BLaER1 treated with 17β-estradiol and CSF1 and Interleukin-3, amounts not matched to agents 10 nM and 100 nM (cell line): ENCODE results near the gene PYHIN1.

Experiments
- H3K27ac ChIP-seq, 11 experiments: shearing (Covaris generic); formaldehyde crosslinking; 2 replicates each; pipeline ENCODE4 v1.8.1; 2022
- H3K27me3 ChIP-seq, 11 experiments: shearing (Covaris generic); formaldehyde crosslinking; 2 replicates each; pipeline ENCODE4 v1.8.1; 2022
- H3K36me3 ChIP-seq, 11 experiments: shearing (Covaris generic); formaldehyde crosslinking; 2 replicates each; pipeline ENCODE4 v1.8.1; 2022
- H3K4me1 ChIP-seq, 10 experiments: shearing (Covaris generic); formaldehyde crosslinking; 2 replicates each; pipeline ENCODE4 v1.8.1; 2022
- H3K4me2 ChIP-seq, 11 experiments: shearing (Covaris generic); formaldehyde crosslinking; 2 replicates each; pipeline ENCODE4 v1.8.1; 2022
- H3K4me3 ChIP-seq, 10 experiments: shearing (Covaris generic); formaldehyde crosslinking; 2 replicates each; pipeline ENCODE4 v1.8.1; 2022
- H3K9ac ChIP-seq, 11 experiments: shearing (Covaris generic); formaldehyde crosslinking; 2 replicates each; pipeline ENCODE4 v1.8.1; 2022
- H3K9me3 ChIP-seq, 11 experiments: shearing (Covaris generic); formaldehyde crosslinking; replicated peaks in 1 of 11; 2 replicates each; pipeline ENCODE4 v1.8.1; 2022
- H4K20me1 ChIP-seq, 11 experiments: shearing (Covaris generic); formaldehyde crosslinking; 2 replicates each; pipeline ENCODE4 v1.8.1; 2022
- Cebpa-rat ChIP-seq, 11 experiments: shearing (Covaris generic); IDR thresholded peaks; 2 replicates each; pipeline ENCODE4 v1.8.1; 2022

Gene PYHIN1

DNA sequence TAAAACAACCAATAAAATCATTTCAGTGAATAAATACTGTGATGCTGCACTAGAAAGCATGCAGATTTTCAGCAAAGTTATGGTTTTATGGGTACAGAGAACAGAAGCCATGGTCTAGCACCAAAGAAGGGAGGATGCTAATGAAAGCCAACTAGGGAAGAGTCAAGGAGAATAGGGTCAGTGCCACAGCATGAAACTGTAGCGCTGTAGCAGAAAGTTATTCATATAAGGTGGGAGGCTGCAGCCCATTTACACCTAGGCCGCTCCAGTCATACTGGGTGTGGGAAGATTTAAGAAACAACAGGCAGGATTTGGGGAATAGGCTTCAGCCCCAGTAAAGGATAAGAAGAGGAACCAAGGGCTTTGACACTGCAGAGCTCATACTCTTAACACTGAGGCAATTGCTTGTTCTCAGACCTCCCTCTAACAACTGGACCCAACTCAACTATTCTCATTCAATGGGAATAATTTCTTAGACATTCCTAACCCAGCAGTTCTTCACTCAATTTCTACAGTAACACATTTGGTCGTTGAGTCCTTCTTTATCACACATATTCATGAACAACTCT lies 82.7 kb downstream of the PYHIN1 start:
- H3K36me3 ChIP-seq: peaks cover 53 to 65% (median 57%) of the 10 kb centered on the region in 11 experiments
- H3K4me2 ChIP-seq: peak overlapping the region; percentile 78 to 98 (median 83); a peak in 21 of 22 replicates
- no peak for TF ChIP-seq Cebpa-rat (IDR thresholded peaks at IDR 0.05)
- H3K9me3 ChIP-seq: peaks cover 0 to 29% (median 22%) of the 10 kb centered on the region in 11 experiments; a peak in 18 of 22 replicates
- H3K27me3 ChIP-seq: no peaks in the 10 kb centered on the region
- peak overlapping the region in 9 of 11 experiments; percentile 7 to 99 (median 95); a peak in 13 of 22 replicates for H3K27ac ChIP-seq
- H3K9ac ChIP-seq: peak overlapping the region in 2 of 11 experiments; percentile 96; a peak in 4 of 22 replicates
- H3K4me3 ChIP-seq: peak overlapping the region in 8 of 10 experiments; percentile 72 to 90 (median 82); a peak in 17 of 20 replicates
- peaks cover 0 to 29% (median 3%) of the 10 kb centered on the region in 11 experiments; a peak in 7 of 22 replicates for H4K20me1 ChIP-seq
- peaks cover 41 to 67% (median 51%) of the 10 kb centered on the region in 10 experiments for H3K4me1 ChIP-seq

DNA sequence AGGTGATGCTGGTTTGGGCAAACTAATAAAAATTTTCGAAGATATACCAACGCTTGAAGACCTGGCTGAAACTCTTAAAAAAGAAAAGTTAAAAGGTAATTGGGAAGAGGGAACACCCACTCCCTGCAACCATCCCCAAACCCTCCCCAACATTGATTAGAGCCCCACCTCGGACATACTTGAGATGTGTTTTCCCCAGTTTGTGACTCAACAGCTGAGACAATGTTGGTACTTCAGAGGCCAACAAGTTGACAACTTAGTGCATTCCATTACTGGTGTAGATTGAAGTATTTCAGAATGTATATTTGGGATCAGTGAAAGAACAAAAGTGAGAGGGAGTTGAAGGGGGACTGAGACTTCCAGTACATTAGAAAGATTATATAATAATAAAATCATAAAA lies 83.5 kb downstream of the PYHIN1 start:
- TF ChIP-seq Cebpa-rat (IDR thresholded peaks at IDR 0.05): no peak
- peaks cover 36 to 66% (median 46%) of the 10 kb centered on the region in 10 experiments for H3K4me1 ChIP-seq
- peak overlapping the region; percentile 46 to 98 (median 83) for H3K4me2 ChIP-seq
- no peaks in the 10 kb centered on the region for H3K27me3 ChIP-seq
- peaks cover 60 to 73% (median 65%) of the 10 kb centered on the region in 11 experiments for H3K36me3 ChIP-seq
- peak overlapping the region; percentile 73 to 99 (median 80) for H3K27ac ChIP-seq
- peaks cover 0 to 33% (median 22%) of the 10 kb centered on the region in 11 experiments; a peak in 18 of 22 replicates for H3K9me3 ChIP-seq
- peaks cover 0 to 37% (median 10%) of the 10 kb centered on the region in 11 experiments; a peak in 10 of 22 replicates for H4K20me1 ChIP-seq
- peak overlapping the region in 9 of 11 experiments; percentile 12 to 96 (median 60); a peak in 15 of 22 replicates for H3K9ac ChIP-seq
- peak overlapping the region in 9 of 10 experiments; percentile 37 to 90 (median 77); a peak in 16 of 20 replicates for H3K4me3 ChIP-seq

DNA sequence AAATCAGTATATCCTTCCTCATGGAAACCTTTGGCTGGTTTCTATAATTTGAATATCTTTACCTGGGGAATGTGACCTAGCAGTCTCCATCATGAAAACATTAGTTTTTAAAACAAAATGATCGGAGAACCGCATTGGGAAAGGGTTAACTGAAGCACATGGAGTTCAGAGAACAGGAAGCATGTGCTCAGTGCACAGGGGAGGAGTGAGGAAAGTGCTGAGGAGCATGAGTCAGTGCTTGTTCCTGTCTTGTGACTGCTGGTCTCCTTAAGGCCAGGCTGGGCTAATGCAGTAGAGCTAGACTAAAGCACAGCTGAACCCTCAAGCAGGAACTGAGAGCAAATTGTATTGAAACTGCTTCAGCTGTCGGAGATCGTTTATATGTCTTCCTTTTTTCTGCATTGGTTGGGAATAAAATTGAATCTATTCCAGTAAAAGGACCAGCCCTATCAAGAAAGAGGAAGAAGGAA lies 84.1 kb downstream of the PYHIN1 start:
- no peak for TF ChIP-seq Cebpa-rat (IDR thresholded peaks at IDR 0.05)
- Histone ChIP-seq H3K27ac (peak overlapping the region; percentile 73 to 99 (median 80)), H3K27me3 (no peaks in the 10 kb centered on the region), H3K4me3 (peak overlapping the region in 9 of 10 experiments; percentile 37 to 90 (median 77); a peak in 12 of 20 replicates), H3K4me2 (peak overlapping the region; percentile 54 to 98 (median 83)), H4K20me1 (peaks cover 0 to 43% (median 11%) of the 10 kb centered on the region in 11 experiments; a peak in 10 of 22 replicates), H3K9me3 (peaks cover 0 to 37% (median 22%) of the 10 kb centered on the region in 11 experiments; a peak in 18 of 22 replicates), H3K9ac (peak overlapping the region; percentile 43 to 96 (median 64); a peak in 20 of 22 replicates), H3K36me3 (peaks cover 66 to 79% (median 71%) of the 10 kb centered on the region in 11 experiments), H3K4me1 (peaks cover 36 to 72% (median 46%) of the 10 kb centered on the region in 10 experiments)

- H3K4me3 ChIP-seq: no peak overlapping the region
- no peak for TF ChIP-seq Cebpa-rat (IDR thresholded peaks at IDR 0.05)
- peaks cover 0 to 71% (median 63%) of the 10 kb centered on the region in 11 experiments; a peak in 20 of 22 replicates for H3K9me3 ChIP-seq
- H4K20me1 ChIP-seq: peaks cover 0 to 100% (median 60%) of the 10 kb centered on the region in 11 experiments; a peak in 14 of 22 replicates
- H3K4me1 ChIP-seq: peaks cover 0 to 84% (median 0%) of the 10 kb centered on the region in 10 experiments; a peak in 5 of 20 replicates
- H3K9ac ChIP-seq: no peak overlapping the region
- peak overlapping the region in 1 of 11 experiments; percentile 24; a peak in 1 of 22 replicates for H3K4me2 ChIP-seq
- no peak overlapping the region for H3K27ac ChIP-seq
- H3K27me3 ChIP-seq: no peaks in the 10 kb centered on the region
- H3K36me3 ChIP-seq: peaks cover 99 to 100% (median 100%) of the 10 kb centered on the region in 11 experiments
These were observed 92.4 kb downstream of the PYHIN1 start for GRCh38 chr1:159023723-159024122.

GRCh38 chr1:159025043-159025442 lies 93.7 kb downstream of the PYHIN1 start:
- Histone ChIP-seq H4K20me1 (peaks cover 0 to 100% (median 71%) of the 10 kb centered on the region in 11 experiments; a peak in 15 of 22 replicates), H3K4me3 (no peak overlapping the region), H3K27me3 (no peaks in the 10 kb centered on the region), H3K9ac (no peak overlapping the region), H3K4me1 (peaks cover 0 to 82% (median 3%) of the 10 kb centered on the region in 10 experiments; a peak in 10 of 20 replicates), H3K36me3 (peaks cover 99 to 100% (median 100%) of the 10 kb centered on the region in 11 experiments), H3K4me2 (peak overlapping the region in 2 of 11 experiments; percentile 37 to 56; a peak in 1 of 22 replicates), H3K9me3 (peaks cover 0 to 85% (median 76%) of the 10 kb centered on the region in 11 experiments; a peak in 20 of 22 replicates), H3K27ac (no peak overlapping the region)
- TF ChIP-seq Cebpa-rat (IDR thresholded peaks at IDR 0.05): no peak
